Endothelial cell of umbilical vein (primary cell): Measurements from ENCODE around the gene SPTLC3. TPM values are rescaled to one million over a fixed set of nuclear protein-coding genes. Genes with fewer than 3 reads are reported as not detected.

Experiments
- BruUV-seq: library from RNA; stranded (reverse); fragments of 400-500 nt; replicated peaks from 2 replicates; lab custom pipeline; 2021; lab: Mats Ljungman, UMichigan
- CTCF ChIA-PET: fragments of 300-600, 350-600 bp; sonication (Branson Sonifier 250); formaldehyde crosslinking; loops from one replicate; lab custom pipeline; 2021; ENCODE audit warnings: antibody characterized with exemption, inconsistent platforms; lab: Charles Lee
- POLR2A ChIA-PET: fragments of 300-600, 350-600 bp; sonication (Branson Sonifier 250); formaldehyde crosslinking; loops from one replicate; lab custom pipeline; 2021; ENCODE audit warnings: antibody characterized with exemption, inconsistent platforms; lab: Charles Lee
- DNase-seq: peaks from one replicate; pipeline ENCODE4 v3.0.0-alpha.2; 2011; ENCODE audit warnings: low read depth, low spot score
- FAIRE-seq: peaks from 2 replicates; lab custom pipeline; 2011; peaks lifted over from hg19 to GRCh38; lab: Jason Lieb, UNC
- H2AFZ ChIP-seq: 2 replicates; pipeline ENCODE4 v1.6.0; 2012; ENCODE audit warnings: low read depth, low read length, control low read depth, inconsistent platforms
- H3K27ac ChIP-seq: 2 replicates; pipeline ENCODE4 v1.5.1; 2011; ENCODE audit warnings: low read depth, mild to moderate bottlenecking, control low read depth, low read length, moderate library complexity; ENCODE audit not compliant: insufficient read depth
- H3K27me3 ChIP-seq, 2 experiments: 2 replicates each; pipeline versions ENCODE4 v1.6.0 to v1.6.1; 2011; ENCODE audit warnings: low read length in 2 of 2, mixed read lengths in 1 of 2; ENCODE audit not compliant: control insufficient read depth in 2 of 2, insufficient read depth in 2 of 2
- H3K36me3 ChIP-seq, 2 experiments: 2 replicates in 1 of 2; 3 replicates in 1 of 2; pipeline ENCODE4 v1.5.1; 2011; ENCODE audit warnings: low read length in 2 of 2, mild to moderate bottlenecking in 1 of 2, moderate library complexity in 1 of 2; ENCODE audit not compliant: control insufficient read depth in 2 of 2, insufficient read depth in 2 of 2; ENCODE audit errors: extremely low read depth in 1 of 2
- H3K4me1 ChIP-seq: 3 replicates; pipeline ENCODE4 v1.5.1; 2011; ENCODE audit warnings: mild to moderate bottlenecking, low read length; ENCODE audit not compliant: control insufficient read depth, insufficient read depth; ENCODE audit errors: extremely low read depth
- H3K4me2 ChIP-seq: 2 replicates; pipeline ENCODE4 v1.6.1; 2011; ENCODE audit warnings: low read length, control low read depth, mixed read lengths; ENCODE audit not compliant: insufficient read depth
- H3K4me3 ChIP-seq, 3 experiments: fragments of 200-600 bp in 1 of 3; sonication (generic), shearing (Covaris generic) in 1 of 3; replicated peaks in 1 of 3; 2 replicates each; pipeline ENCODE4 v1.5.1; 2011 to 2016; ENCODE audit warnings: control low read depth in 3 of 3, low read length in 3 of 3, mild to moderate bottlenecking in 2 of 3, inconsistent platforms in 1 of 3, low read depth in 1 of 3, moderate library complexity in 1 of 3; ENCODE audit not compliant: insufficient read depth in 1 of 3
- H3K79me2 ChIP-seq: 2 replicates; pipeline ENCODE4 v1.6.0; 2012; ENCODE audit warnings: low read length, inconsistent platforms; ENCODE audit not compliant: control insufficient read depth, insufficient read depth
- H3K9ac ChIP-seq: replicated peaks from 2 replicates; pipeline ENCODE3; 2011; ENCODE audit warnings: low read length, control low read depth; ENCODE audit not compliant: insufficient read depth; ENCODE audit errors: extremely low read depth
- H3K9me1 ChIP-seq: replicated peaks from 3 replicates; pipeline ENCODE4 v1.6.0; 2011; ENCODE audit warnings: mild to moderate bottlenecking, low read length; ENCODE audit not compliant: control insufficient read depth, insufficient read depth; ENCODE audit errors: extremely low read depth
- H3K9me3 ChIP-seq: replicated peaks from 2 replicates; pipeline ENCODE4 v1.5.1; 2012; ENCODE audit warnings: low read length, inconsistent platforms; ENCODE audit not compliant: control insufficient read depth, insufficient read depth
- H4K20me1 ChIP-seq: replicated peaks from 2 replicates; pipeline ENCODE3; 2011; ENCODE audit warnings: mild to moderate bottlenecking, low read length; ENCODE audit not compliant: control insufficient read depth, insufficient read depth; ENCODE audit errors: extremely low read depth
- EZH2 ChIP-seq: IDR thresholded peaks from 2 replicates; pipeline ENCODE4 v1.6.1; 2012; ENCODE audit warnings: borderline replicate concordance, low read depth, mild to moderate bottlenecking, moderate library complexity, low read length, inconsistent platforms; ENCODE audit not compliant: severe bottlenecking
- FOS ChIP-seq: IDR thresholded peaks from 2 replicates; pipeline ENCODE4 v1.6.1; 2011; ENCODE audit warnings: mild to moderate bottlenecking, low read length, moderate library complexity, borderline replicate concordance; ENCODE audit not compliant: insufficient read depth
- JUN ChIP-seq: IDR thresholded peaks from 2 replicates; pipeline ENCODE4 v1.6.1; 2011; ENCODE audit warnings: borderline replicate concordance, low read depth; ENCODE audit not compliant: insufficient read length, insufficient read depth
- MAX ChIP-seq: IDR thresholded peaks from 2 replicates; pipeline ENCODE4 v1.6.1; 2011; ENCODE audit not compliant: insufficient read depth, insufficient read length
- MYC ChIP-seq: IDR thresholded peaks from one replicate; pipeline ENCODE4 v1.6.1; 2011; ENCODE audit warnings: mild to moderate bottlenecking, low read depth, low read length
- POLR2A ChIP-seq: IDR thresholded peaks from 2 replicates; pipeline ENCODE4 v1.6.1; 2012; ENCODE audit warnings: low read depth, mild to moderate bottlenecking, control low read depth, low read length
- POLR2AphosphoS5 ChIP-seq: IDR thresholded peaks from 2 replicates; pipeline ENCODE4 v1.6.1; 2012; ENCODE audit warnings: low read depth, mild to moderate bottlenecking, control low read depth, low read length, moderate library complexity; ENCODE audit not compliant: insufficient read depth
- dilution Hi-C: fragments of 300-500 bp; cut with MboI; formaldehyde crosslinking; loops from one replicate; pipeline ENCODE4 v1.15.0; 2019; ENCODE audit warnings: low sequenced_read_pairs; ENCODE audit not compliant: extremely low pct_ligation_motif_present
- intact Hi-C: fragments of 100-400 bp; cut with micrococcal nuclease; formaldehyde crosslinking; loops from one replicate; pipeline ENCODE4 v1.10.0; 2022
- polyA plus RNA-seq, 4 experiments: library from polyadenylated mRNA; depleted of rRNA in 3 of 4; stranded (reverse) in 3 of 4; unstranded in 1 of 4; fragments of >200 nt; gene quantifications; 2 replicates each; pipeline versions ENCODE4 v1.2.1 to v1.2.3, GENCODE V29; 2011 to 2012; ENCODE audit warnings: missing spikeins in 1 of 4
- total RNA-seq: library from RNA; stranded (reverse); gene quantifications from 2 replicates; pipeline ENCODE4 v1.2.3, GENCODE V29; 2021
- TF ChIP-seq, protein P1 (sequence below), 2 donors: IDR thresholded peaks; 1 replicate in 1 of 2; 2 replicates in 1 of 2; pipeline ENCODE4 v1.5.1; 2011; ENCODE audit warnings: low read length in 2 of 2, mild to moderate bottlenecking in 2 of 2, moderate library complexity in 2 of 2, control low read depth in 1 of 2, inconsistent platforms in 1 of 2, low read depth in 1 of 2; ENCODE audit not compliant: insufficient read depth in 1 of 2; ENCODE audit errors: extremely low read depth in 1 of 2

Gene SPTLC3
- total and polyA plus RNA-seq, 2 donors (not counting 3 experiments of a cell fraction or from before 2014, with no cell fraction given) = 0.29 to 0.35 TPM

GRCh38 chr20:12977328-12978125, 31.2 kb upstream of the SPTLC3 start:
- Histone ChIP-seq H3K27ac (no peak overlapping the region), H3K27me3 (no peaks in the 10 kb centered on the region), H3K9ac (no peak overlapping the region), H2AFZ (no peak overlapping the region), H3K36me3 (no peaks in the 10 kb centered on the region), H3K4me2 (no peak overlapping the region), H3K9me3 (no peaks in the 10 kb centered on the region), H3K9me1 (no peaks in the 10 kb centered on the region), H3K4me3 (no peak overlapping the region), H3K4me1 (no peaks in the 10 kb centered on the region), H4K20me1 (no peaks in the 10 kb centered on the region), H3K79me2 (no peaks in the 10 kb centered on the region)
- intact Hi-C loops = no loop called here
- no peak for DNase-seq
- no TSS peak for BruUV-seq
- dilution Hi-C loops = no loop called here
- ChIA-PET POLR2A (no interaction called here), CTCF (interaction anchor here (0.6 to 1.5 kb wide), 3 partner anchors 13 to 569 kb away, joined by 3 read pairs; no protein-coding TSS in a partner anchor)
- no peak for FAIRE-seq
- TF ChIP-seq MYC (no peak), POLR2A (no peak), JUN (no peak), POLR2AphosphoS5 (no peak), EZH2 (no peak), FOS (no peak), MAX (no peak)
- TF ChIP-seq, protein P1, sequence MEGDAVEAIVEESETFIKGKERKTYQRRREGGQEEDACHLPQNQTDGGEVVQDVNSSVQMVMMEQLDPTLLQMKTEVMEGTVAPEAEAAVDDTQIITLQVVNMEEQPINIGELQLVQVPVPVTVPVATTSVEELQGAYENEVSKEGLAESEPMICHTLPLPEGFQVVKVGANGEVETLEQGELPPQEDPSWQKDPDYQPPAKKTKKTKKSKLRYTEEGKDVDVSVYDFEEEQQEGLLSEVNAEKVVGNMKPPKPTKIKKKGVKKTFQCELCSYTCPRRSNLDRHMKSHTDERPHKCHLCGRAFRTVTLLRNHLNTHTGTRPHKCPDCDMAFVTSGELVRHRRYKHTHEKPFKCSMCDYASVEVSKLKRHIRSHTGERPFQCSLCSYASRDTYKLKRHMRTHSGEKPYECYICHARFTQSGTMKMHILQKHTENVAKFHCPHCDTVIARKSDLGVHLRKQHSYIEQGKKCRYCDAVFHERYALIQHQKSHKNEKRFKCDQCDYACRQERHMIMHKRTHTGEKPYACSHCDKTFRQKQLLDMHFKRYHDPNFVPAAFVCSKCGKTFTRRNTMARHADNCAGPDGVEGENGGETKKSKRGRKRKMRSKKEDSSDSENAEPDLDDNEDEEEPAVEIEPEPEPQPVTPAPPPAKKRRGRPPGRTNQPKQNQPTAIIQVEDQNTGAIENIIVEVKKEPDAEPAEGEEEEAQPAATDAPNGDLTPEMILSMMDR (IDR thresholded peaks at IDR 0.05; ENCODE audit: extremely low read depth in 1 of 2, insufficient read depth in 1 of 2, low read depth in 1 of 2, low read length in 2 of 2) = no peak
